Mesenchymal stem cell (in vitro differentiated cells and primary cell): Measurements from ENCODE around the gene DNAJC2.
A peak's percentile ranks its signal among the peaks of the same experiment; 100 is the strongest.

Experiments
- DNase-seq: peaks from one replicate; pipeline ENCODE4 v3.0.0-alpha.2; 2013
- H2AFZ ChIP-seq: one replicate; pipeline ENCODE4 v1.6.1; 2013; ENCODE audit warnings: low read depth, mild to moderate bottlenecking, control low read depth, inconsistent platforms, low read length, moderate library complexity
- H2AK5ac ChIP-seq: 2 replicates; pipeline ENCODE4 v1.6.1; 2013; ENCODE audit warnings: low read length, moderate library complexity, mild to moderate bottlenecking, inconsistent platforms; ENCODE audit not compliant: severe bottlenecking
- H2BK120ac ChIP-seq: one replicate; pipeline ENCODE4 v1.6.1; 2013; ENCODE audit warnings: low read depth, mild to moderate bottlenecking, inconsistent platforms, low read length, moderate library complexity
- H2BK12ac ChIP-seq, 2 experiments: one replicate each; pipeline ENCODE4 v1.6.1; 2013; ENCODE audit warnings: inconsistent platforms in 2 of 2, low read length in 2 of 2, mild to moderate bottlenecking in 2 of 2, moderate library complexity in 2 of 2, control low read depth in 1 of 2
- H2BK15ac ChIP-seq: one replicate; pipeline ENCODE4 v1.6.1; 2013; ENCODE audit warnings: mild to moderate bottlenecking, low read depth, inconsistent platforms; ENCODE audit not compliant: poor library complexity, severe bottlenecking
- H2BK5ac ChIP-seq: 2 replicates; pipeline ENCODE4 v1.6.1; 2013; ENCODE audit warnings: low read depth, mild to moderate bottlenecking, low read length, control low read depth, inconsistent platforms; ENCODE audit not compliant: poor library complexity, severe bottlenecking
- H3K14ac ChIP-seq, 2 experiments: one replicate each; pipeline ENCODE4 v1.6.1; 2013; ENCODE audit warnings: inconsistent platforms in 2 of 2, low read length in 2 of 2, control low read depth in 1 of 2, mild to moderate bottlenecking in 1 of 2, moderate library complexity in 1 of 2
- H3K18ac ChIP-seq, 2 experiments: one replicate each; pipeline ENCODE4 v1.6.1; 2013; ENCODE audit warnings: inconsistent platforms in 2 of 2, low read length in 2 of 2, control low read depth in 1 of 2, low read depth in 1 of 2, mild to moderate bottlenecking in 1 of 2
- H3K23ac ChIP-seq, 2 experiments: one replicate each; pipeline ENCODE4 v1.6.1; 2013; ENCODE audit warnings: inconsistent platforms in 2 of 2, low read length in 2 of 2, mild to moderate bottlenecking in 2 of 2, moderate library complexity in 2 of 2, control low read depth in 1 of 2
- H3K27ac ChIP-seq: 2 replicates; pipeline ENCODE4 v1.5.1; 2013; ENCODE audit warnings: mild to moderate bottlenecking, moderate library complexity, low read length, control low read depth, inconsistent platforms; ENCODE audit not compliant: poor library complexity, severe bottlenecking
- H3K27me3 ChIP-seq, 2 experiments: 2 replicates each; pipeline versions ENCODE4 v1.6.1 to v1.7.0; 2013; ENCODE audit warnings: low read length in 2 of 2, mild to moderate bottlenecking in 2 of 2, moderate library complexity in 2 of 2, control low read depth in 1 of 2, inconsistent platforms in 1 of 2; ENCODE audit not compliant: control insufficient read depth in 1 of 2, insufficient read depth in 1 of 2
- H3K36me3 ChIP-seq, 2 experiments: 2 replicates each; pipeline versions ENCODE4 v1.6.1 to v1.7.0; 2013; ENCODE audit warnings: low read length in 2 of 2, control low read depth in 1 of 2, inconsistent platforms in 1 of 2, low read depth in 1 of 2, mild to moderate bottlenecking in 1 of 2; ENCODE audit not compliant: insufficient read depth in 2 of 2, control insufficient read depth in 1 of 2
- H3K4ac ChIP-seq, 2 experiments: one replicate each; pipeline ENCODE4 v1.6.1; 2013; ENCODE audit warnings: inconsistent platforms in 2 of 2, low read length in 2 of 2, mild to moderate bottlenecking in 2 of 2, moderate library complexity in 2 of 2, control low read depth in 1 of 2, low read depth in 1 of 2
- H3K4me1 ChIP-seq: 2 replicates; pipeline ENCODE4 v1.6.1; 2013; ENCODE audit warnings: low read depth, low read length, control low read depth; ENCODE audit not compliant: control insufficient read depth, insufficient read depth
- H3K4me2 ChIP-seq: 2 replicates; pipeline ENCODE4 v1.6.1; 2013; ENCODE audit warnings: low read length, mild to moderate bottlenecking, inconsistent platforms; ENCODE audit not compliant: poor library complexity, severe bottlenecking
- H3K4me3 ChIP-seq, 2 experiments: 2 replicates each; pipeline versions ENCODE4 v1.5.1 to v1.7.0; 2013; ENCODE audit warnings: low read length in 2 of 2, mild to moderate bottlenecking in 2 of 2, control low read depth in 1 of 2, low read depth in 1 of 2; ENCODE audit not compliant: insufficient read depth in 1 of 2
- H3K79me1 ChIP-seq: replicated peaks from 2 replicates; pipeline ENCODE4 v1.6.1; 2013; ENCODE audit warnings: mild to moderate bottlenecking, control low read depth, low read length, inconsistent platforms; ENCODE audit not compliant: poor library complexity, severe bottlenecking
- H3K9ac ChIP-seq: 2 replicates; pipeline ENCODE4 v1.7.0; 2013; ENCODE audit warnings: mild to moderate bottlenecking, low read length, moderate library complexity
- H3K9me3 ChIP-seq: 2 replicates; pipeline ENCODE4 v1.7.0; 2013; ENCODE audit warnings: mild to moderate bottlenecking, low read length; ENCODE audit not compliant: control insufficient read depth
- H4K8ac ChIP-seq: one replicate; pipeline ENCODE4 v1.6.1; 2013; ENCODE audit warnings: inconsistent platforms, mild to moderate bottlenecking, low read length, moderate library complexity
- H4K91ac ChIP-seq: one replicate; pipeline ENCODE4 v1.6.1; 2013; ENCODE audit warnings: mild to moderate bottlenecking, low read length, inconsistent platforms
- WGBS: methylation state at CpG from one replicate; pipeline ENCODE4 v1.1.7; 2013; ENCODE audit warnings: mixed read lengths; 5-methylcytosine and 5-hydroxymethylcytosine counted together

DNAJC2 gene

DNA sequence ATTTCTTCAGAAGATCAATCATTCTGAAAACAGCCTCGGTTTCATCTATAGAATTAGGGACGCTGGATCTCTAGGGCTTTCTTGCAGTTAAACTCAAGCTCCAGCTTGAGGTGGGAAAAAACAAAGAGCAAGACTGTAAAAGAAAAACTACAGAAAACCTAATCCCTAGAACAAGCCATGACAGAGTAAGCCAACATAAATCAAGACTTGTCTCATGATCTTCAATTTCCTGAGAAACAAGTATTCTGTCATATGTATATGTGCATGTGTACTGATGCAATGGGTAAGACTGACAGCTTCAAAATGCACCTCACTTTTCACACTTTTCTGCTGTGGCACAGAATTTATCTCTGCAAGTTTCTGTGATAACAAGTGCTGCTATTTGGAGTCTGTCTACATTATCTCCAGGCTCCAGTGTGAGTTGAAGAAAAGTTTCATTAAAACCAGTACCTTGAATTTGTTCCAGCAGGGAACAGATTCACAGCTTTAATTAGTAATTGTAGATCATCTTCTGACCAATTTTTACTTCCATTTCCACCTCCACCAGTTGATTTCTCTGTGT lies 28.1 kb downstream of the DNAJC2 start:
- H2BK15ac ChIP-seq, result no peak overlapping the region
- 95% methylated on average over 2 of the region's 2 CpGs for WGBS

DNA sequence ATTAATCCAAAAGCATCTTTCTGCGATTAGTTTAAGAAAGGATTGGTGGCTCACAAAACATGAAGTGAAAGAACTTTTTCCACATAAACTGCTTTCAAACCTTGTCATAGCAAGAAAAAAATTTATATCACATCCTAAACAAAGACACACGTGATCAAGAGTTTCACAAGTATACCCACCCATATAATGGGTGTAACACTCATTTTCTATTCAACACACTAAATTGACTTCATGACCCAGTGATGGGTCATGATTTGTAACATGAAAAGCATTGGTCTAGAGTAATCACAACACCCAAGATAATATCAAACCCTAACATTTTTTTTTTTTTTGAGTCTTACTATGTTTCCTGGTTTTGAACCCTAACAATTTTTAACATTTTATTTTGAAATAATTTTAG lies 29.7 kb downstream of the DNAJC2 start:
- Histone ChIP-seq H3K4me3 (no peak overlapping the region), H2AK5ac (no peak overlapping the region), H3K4me1 (no peaks in the 10 kb centered on the region), H3K36me3 (peaks cover 21 to 97% of the 10 kb centered on the region in 2 experiments), H3K9ac (no peak overlapping the region), H2BK120ac (no peak overlapping the region), H3K79me1 (peaks cover 12% of the 10 kb centered on the region), H3K27me3 (no peaks in the 10 kb centered on the region), H2BK12ac (no peak overlapping the region), H4K91ac (no peak overlapping the region), H3K4me2 (no peak overlapping the region), H3K27ac (no peak overlapping the region), H2BK15ac (no peak overlapping the region), H4K8ac (no peak overlapping the region), H3K18ac (no peak overlapping the region), H3K9me3 (no peaks in the 10 kb centered on the region), H3K4ac (no peak overlapping the region), H2BK5ac (no peak overlapping the region), H2AFZ (no peak overlapping the region), H3K14ac (no peak overlapping the region), H3K23ac (no peak overlapping the region)
- no peak for DNase-seq
- 95% methylated on average over 2 of the region's 2 CpGs for WGBS

More for the DNA sequence above, 28.1 kb downstream of the DNAJC2 start:
- Histone ChIP-seq H3K18ac (no peak overlapping the region), H3K36me3 (peaks cover 28 to 94% of the 10 kb centered on the region in 2 experiments), H3K79me1 (peaks cover 9% of the 10 kb centered on the region), H4K91ac (no peak overlapping the region), H2BK120ac (no peak overlapping the region), H2BK5ac (no peak overlapping the region), H3K4ac (no peak overlapping the region), H3K9ac (no peak overlapping the region), H2AK5ac (no peak overlapping the region), H3K27me3 (no peaks in the 10 kb centered on the region), H3K27ac (no peak overlapping the region), H3K23ac (no peak overlapping the region), H3K4me3 (no peak overlapping the region), H4K8ac (no peak overlapping the region), H3K4me1 (no peaks in the 10 kb centered on the region), H3K14ac (no peak overlapping the region), H3K4me2 (no peak overlapping the region), H3K9me3 (no peaks in the 10 kb centered on the region), H2BK12ac (no peak overlapping the region), H2AFZ (no peak overlapping the region)
- no peak for DNase-seq

DNA sequence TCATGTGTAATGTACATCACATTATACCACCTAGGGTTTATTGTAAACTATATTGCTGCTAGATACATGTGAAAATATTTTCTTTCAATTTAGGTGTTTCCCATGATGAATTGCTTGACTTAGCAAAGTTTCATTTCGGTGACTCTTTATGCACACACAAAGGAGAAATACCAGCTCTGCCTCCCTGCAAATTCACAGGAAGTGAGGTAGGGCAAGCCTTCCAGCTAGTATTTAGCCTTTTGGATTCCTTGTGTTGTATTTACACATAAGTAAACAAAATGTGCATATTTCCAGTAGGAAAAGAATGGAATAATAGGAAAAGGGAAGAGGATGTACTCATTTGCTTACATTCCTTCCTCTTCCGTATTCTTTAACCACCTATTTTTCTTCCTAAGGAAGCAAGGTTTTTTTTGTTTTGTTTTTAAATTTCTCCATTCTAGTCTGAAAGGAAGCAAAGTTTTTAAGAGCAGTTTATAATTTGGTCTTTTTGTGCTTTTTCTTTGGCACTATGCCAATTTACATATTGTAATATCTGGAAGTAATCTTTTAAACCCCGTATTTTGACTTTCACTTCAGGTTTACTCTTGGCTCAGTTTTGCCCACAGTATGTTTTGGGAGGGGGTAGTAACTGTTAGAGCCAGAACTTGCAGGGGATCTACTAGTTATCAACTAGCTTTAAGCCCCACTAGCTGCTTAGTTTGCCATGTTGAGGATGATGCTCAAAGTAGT lies 36.9 kb downstream of the DNAJC2 start:
- no peak overlapping the region for H2AK5ac ChIP-seq
- H3K27me3 ChIP-seq, result no peaks in the 10 kb centered on the region
- H3K36me3 ChIP-seq, result peaks cover 16 to 96% of the 10 kb centered on the region in 2 experiments
- no peak overlapping the region for H3K14ac ChIP-seq
- H3K4me1 ChIP-seq, result no peaks in the 10 kb centered on the region
- no peak overlapping the region for H3K27ac ChIP-seq
- no peak overlapping the region for H2AFZ ChIP-seq
- WGBS, result 100% methylated on average over 2 of the region's 3 CpGs
- no peak overlapping the region for H3K23ac ChIP-seq
- H4K8ac ChIP-seq, result no peak overlapping the region
- H3K4ac ChIP-seq, result no peak overlapping the region
- H3K79me1 ChIP-seq, result peaks cover 12% of the 10 kb centered on the region
- H3K9me3 ChIP-seq, result no peaks in the 10 kb centered on the region
- no peak overlapping the region for H3K9ac ChIP-seq
- no peak overlapping the region for H2BK15ac ChIP-seq
- no peak overlapping the region for H2BK12ac ChIP-seq
- no peak overlapping the region for H3K4me3 ChIP-seq
- DNase-seq, result peak; percentile 7
- H4K91ac ChIP-seq, result no peak overlapping the region
- H3K18ac ChIP-seq, result no peak overlapping the region
- H2BK5ac ChIP-seq, result no peak overlapping the region
- no peak overlapping the region for H2BK120ac ChIP-seq
- H3K4me2 ChIP-seq, result no peak overlapping the region

DNA sequence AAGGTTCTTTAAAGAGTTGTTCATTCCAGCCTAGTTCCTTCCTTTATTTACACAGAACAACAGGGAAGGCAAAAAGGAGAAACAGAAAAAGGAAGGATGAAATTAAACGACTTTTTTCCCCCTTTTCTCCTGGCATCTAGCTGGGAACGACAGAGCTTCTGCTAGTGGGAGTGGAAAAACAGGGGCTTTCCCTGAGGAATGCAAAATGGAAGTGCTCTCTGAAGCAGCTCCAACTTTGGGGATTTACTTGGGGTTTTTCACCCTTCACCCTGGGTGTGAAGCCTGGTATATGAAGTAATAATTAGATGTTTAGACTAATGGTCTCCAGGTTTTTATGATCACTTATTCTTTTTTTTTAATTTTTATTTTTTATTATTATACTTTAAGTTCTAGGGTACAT lies 43.1 kb downstream of the DNAJC2 start:
- Histone ChIP-seq H3K18ac (no peak overlapping the region), H3K9me3 (no peaks in the 10 kb centered on the region), H3K4ac (no peak overlapping the region), H3K79me1 (peaks cover 21% of the 10 kb centered on the region), H3K14ac (no peak overlapping the region), H2AK5ac (no peak overlapping the region), H3K23ac (no peak overlapping the region), H3K9ac (no peak overlapping the region), H2BK5ac (no peak overlapping the region), H4K91ac (no peak overlapping the region), H3K4me3 (no peak overlapping the region), H3K27ac (no peak overlapping the region), H4K8ac (no peak overlapping the region), H3K36me3 (peaks cover 16 to 78% of the 10 kb centered on the region in 2 experiments), H2AFZ (no peak overlapping the region), H3K27me3 (no peaks in the 10 kb centered on the region), H2BK120ac (no peak overlapping the region), H2BK12ac (no peak overlapping the region), H3K4me2 (no peak overlapping the region), H3K4me1 (no peaks in the 10 kb centered on the region), H2BK15ac (no peak overlapping the region)
- 94% methylated on average over 2 of the region's 2 CpGs for WGBS
- DNase-seq, result no peak
